Uterus (tissue), 2 donors: ENCODE results near the gene NEFH.

Experiments used
- POLR2A ChIP-seq, 2 donors: fragments of 450-650 bp; IDR thresholded peaks; one replicate each; pipeline ENCODE4 v1.6.1; 2016; ENCODE audit warnings: antibody characterized with exemption in 2 of 2, mild to moderate bottlenecking in 1 of 2, moderate library complexity in 1 of 2
- TF ChIP-seq, protein P1 (sequence below), 4 experiments: fragments of 200-600 bp in 2 of 4; fragments of 450-650 bp in 2 of 4; sonication (generic) in 2 of 4; IDR thresholded peaks; one replicate each; pipeline ENCODE4 v1.5.1; 2016 to 2019; ENCODE audit warnings: antibody characterized with exemption in 4 of 4, mild to moderate bottlenecking in 2 of 4, moderate library complexity in 1 of 4

DNA sequence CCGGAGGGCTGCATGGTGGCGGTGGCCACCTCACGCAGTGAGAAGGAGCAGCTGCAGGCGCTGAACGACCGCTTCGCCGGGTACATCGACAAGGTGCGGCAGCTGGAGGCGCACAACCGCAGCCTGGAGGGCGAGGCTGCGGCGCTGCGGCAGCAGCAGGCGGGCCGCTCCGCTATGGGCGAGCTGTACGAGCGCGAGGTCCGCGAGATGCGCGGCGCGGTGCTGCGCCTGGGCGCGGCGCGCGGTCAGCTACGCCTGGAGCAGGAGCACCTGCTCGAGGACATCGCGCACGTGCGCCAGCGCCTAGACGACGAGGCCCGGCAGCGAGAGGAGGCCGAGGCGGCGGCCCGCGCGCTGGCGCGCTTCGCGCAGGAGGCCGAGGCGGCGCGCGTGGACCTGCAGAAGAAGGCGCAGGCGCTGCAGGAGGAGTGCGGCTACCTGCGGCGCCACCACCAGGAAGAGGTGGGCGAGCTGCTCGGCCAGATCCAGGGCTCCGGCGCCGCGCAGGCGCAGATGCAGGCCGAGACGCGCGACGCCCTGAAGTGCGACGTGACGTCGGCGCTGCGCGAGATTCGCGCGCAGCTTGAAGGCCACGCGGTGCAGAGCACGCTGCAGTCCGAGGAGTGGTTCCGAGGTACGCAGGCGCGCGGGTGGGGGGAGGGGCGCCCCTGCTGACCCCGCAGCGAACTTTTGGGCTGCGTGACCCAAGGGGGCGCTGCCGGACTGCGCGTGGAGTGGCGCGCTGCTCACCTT, 670 bp downstream of the NEFH start:
- TF ChIP-seq, protein P1, sequence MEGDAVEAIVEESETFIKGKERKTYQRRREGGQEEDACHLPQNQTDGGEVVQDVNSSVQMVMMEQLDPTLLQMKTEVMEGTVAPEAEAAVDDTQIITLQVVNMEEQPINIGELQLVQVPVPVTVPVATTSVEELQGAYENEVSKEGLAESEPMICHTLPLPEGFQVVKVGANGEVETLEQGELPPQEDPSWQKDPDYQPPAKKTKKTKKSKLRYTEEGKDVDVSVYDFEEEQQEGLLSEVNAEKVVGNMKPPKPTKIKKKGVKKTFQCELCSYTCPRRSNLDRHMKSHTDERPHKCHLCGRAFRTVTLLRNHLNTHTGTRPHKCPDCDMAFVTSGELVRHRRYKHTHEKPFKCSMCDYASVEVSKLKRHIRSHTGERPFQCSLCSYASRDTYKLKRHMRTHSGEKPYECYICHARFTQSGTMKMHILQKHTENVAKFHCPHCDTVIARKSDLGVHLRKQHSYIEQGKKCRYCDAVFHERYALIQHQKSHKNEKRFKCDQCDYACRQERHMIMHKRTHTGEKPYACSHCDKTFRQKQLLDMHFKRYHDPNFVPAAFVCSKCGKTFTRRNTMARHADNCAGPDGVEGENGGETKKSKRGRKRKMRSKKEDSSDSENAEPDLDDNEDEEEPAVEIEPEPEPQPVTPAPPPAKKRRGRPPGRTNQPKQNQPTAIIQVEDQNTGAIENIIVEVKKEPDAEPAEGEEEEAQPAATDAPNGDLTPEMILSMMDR (IDR thresholded peaks at IDR 0.05) = no peak
- TF ChIP-seq POLR2A (IDR thresholded peaks at IDR 0.05) = no peak
